GM21423 (cell line): ENCODE results near the gene THADA.
"Not testable (repeated sequence)": the region's sequence is repeated elsewhere in the genome, so short reads cannot be mapped to it uniquely, and the experiment has no call there.

Experiments used
- ATAC-seq: cut with Tn5 transposase; IDR thresholded peaks from one replicate; pipeline ENCODE4 v1.9.1; 2021; ENCODE audit warnings: mild to moderate bottlenecking, moderate library complexity; ENCODE audit not compliant: unreplicated experiment

The THADA gene

GRCh38 chr2:43312755-43313641, 282.8 kb downstream of the THADA start:
- ATAC-seq: no peak

GRCh38 chr2:43311276-43311675, 284.6 kb downstream of the THADA start:
- no peak for ATAC-seq

GRCh38 chr2:43309935-43310334, 285.9 kb downstream of the THADA start:
- no peak for ATAC-seq

- no peak for ATAC-seq
Measured at GRCh38 chr2:43307973-43308372, 287.9 kb downstream of the THADA start.

GRCh38 chr2:43307046-43307445, 288.8 kb downstream of the THADA start:
- ATAC-seq: no peak

GRCh38 chr2:43306197-43306596, 289.6 kb downstream of the THADA start:
- no peak for ATAC-seq

GRCh38 chr2:43305517-43305916, 290.3 kb downstream of the THADA start:
- ATAC-seq: no peak

- ATAC-seq: no peak
Measured at GRCh38 chr2:43305012-43305411, 290.8 kb downstream of the THADA start.

GRCh38 chr2:43303889-43304288, 291.9 kb downstream of the THADA start:
- ATAC-seq: no peak

GRCh38 chr2:43302961-43303494, 292.8 kb downstream of the THADA start:
- ATAC-seq: no peak

- no peak for ATAC-seq
Measured at GRCh38 chr2:43302182-43302960, 293.5 kb downstream of the THADA start.

- no peak for ATAC-seq
Measured at GRCh38 chr2:43300781-43301583, 294.9 kb downstream of the THADA start.

GRCh38 chr2:43300222-43300621, 295.6 kb downstream of the THADA start:
- ATAC-seq: no peak

- no peak for ATAC-seq
Measured at GRCh38 chr2:43298500-43298899, 297.3 kb downstream of the THADA start.

GRCh38 chr2:43297740-43298139, 298.1 kb downstream of the THADA start:
- not testable (repeated sequence) for ATAC-seq

- no peak for ATAC-seq
Measured at GRCh38 chr2:43294973-43295603, 300.8 kb downstream of the THADA start.

- peak; percentile 98 for ATAC-seq
Measured at GRCh38 chr2:43293744-43294695, 301.8 kb downstream of the THADA start.

GRCh38 chr2:43292851-43293743, 302.7 kb downstream of the THADA start:
- no peak for ATAC-seq
